ENCODE results near the gene ZBTB45. TPM values are rescaled to one million over a fixed set of nuclear protein-coding genes. Genes with fewer than 3 reads are reported as not detected.

The ZBTB45 gene
- total and polyA plus RNA-seq, 9 of the 15 experiments (the other 6 are each of a cell fraction or from before 2014, with no cell fraction given), result 0.08 to 16.1 (median 1.8) TPM

- H3K4me3 ChIP-seq, result no peak overlapping the region
- intact Hi-C loops (cut with micrococcal nuclease) (no loop called here), in situ Hi-C loops (cut with MboI) (no loop called here)
- peaks cover 16 to 25% of the 10 kb centered on the region in 2 experiments; a peak in 4 of 5 replicates for H3K4me1 ChIP-seq (replicated peaks in 1 of 2; ENCODE audit: control insufficient read depth in 2 of 2, insufficient read depth in 2 of 2, low read length in 2 of 2)
- FAIRE-seq (no peak), ATAC-seq (no peak), DNase-seq (ENCODE audit: extremely low read depth in 1 of 4, low spot score in 3 of 4) (no peak)
- no peak overlapping the region for H2AFZ ChIP-seq (ENCODE audit: low read depth, low read length)
- ChIA-PET POLR2A (no interaction called here), CTCF (ENCODE audit: low intra/inter-chr PET ratio) (no interaction called here)
- no peak overlapping the region for H3K4me2 ChIP-seq (ENCODE audit: insufficient read depth, low read length)
- H3K9me3 ChIP-seq (replicated peaks; ENCODE audit: control insufficient read depth, insufficient read depth, low read depth, low read length), result no peaks in the 10 kb centered on the region
- BruUV-seq (replicated peaks), result no TSS peak
- H3K36me3 ChIP-seq (ENCODE audit: control insufficient read depth, insufficient read depth, low read length), result peaks cover 19% of the 10 kb centered on the region; the same call in 2 of the 3 replicates
- TF ChIP-seq FOXK1 (CRISPR knock-in tag; IDR thresholded peaks at IDR 0.05; ENCODE audit: borderline replicate concordance), result no peak
- TF ChIP-seq ZSCAN29 (IDR thresholded peaks at IDR 0.05), result no peak
- TF ChIP-seq BDP1 (IDR thresholded peaks at IDR 0.05; ENCODE audit: insufficient read depth, insufficient read length), result no peak
- no peak for TF ChIP-seq TAF9B (IDR thresholded peaks at IDR 0.05; ENCODE audit: partially characterized antibody)
- no peak for TF ChIP-seq C11orf30 (IDR thresholded peaks at IDR 0.05; ENCODE audit: low read depth)
- no peak for TF ChIP-seq ZNF639 (CRISPR knock-in tag; conservative IDR thresholded peaks at IDR 0.05 in 1 of 2, IDR thresholded peaks at IDR 0.05 in 1 of 2)
- TF ChIP-seq SMC3 (conservative IDR thresholded peaks at IDR 0.05; ENCODE audit: insufficient read depth, low read depth, low read length), result no peak
- TF ChIP-seq, protein P1, sequence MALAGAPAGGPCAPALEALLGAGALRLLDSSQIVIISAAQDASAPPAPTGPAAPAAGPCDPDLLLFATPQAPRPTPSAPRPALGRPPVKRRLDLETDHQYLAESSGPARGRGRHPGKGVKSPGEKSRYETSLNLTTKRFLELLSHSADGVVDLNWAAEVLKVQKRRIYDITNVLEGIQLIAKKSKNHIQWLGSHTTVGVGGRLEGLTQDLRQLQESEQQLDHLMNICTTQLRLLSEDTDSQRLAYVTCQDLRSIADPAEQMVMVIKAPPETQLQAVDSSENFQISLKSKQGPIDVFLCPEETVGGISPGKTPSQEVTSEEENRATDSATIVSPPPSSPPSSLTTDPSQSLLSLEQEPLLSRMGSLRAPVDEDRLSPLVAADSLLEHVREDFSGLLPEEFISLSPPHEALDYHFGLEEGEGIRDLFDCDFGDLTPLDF (CRISPR knock-in tag; IDR thresholded peaks at IDR 0.05), result no peak
- no peaks in the 10 kb centered on the region for H3K27me3 ChIP-seq (ENCODE audit: control insufficient read depth in 2 of 2, insufficient read depth in 2 of 2, low read length in 2 of 2)
- 86% methylated on average over 14 of the region's 14 CpGs for WGBS (ENCODE audit: insufficient coverage, low coverage, missing lambda C conversion rate)
- peaks cover 56% of the 10 kb centered on the region for H3K79me2 ChIP-seq (ENCODE audit: control insufficient read depth, insufficient read depth, low read length)
- H3K9me1 ChIP-seq (ENCODE audit: control insufficient read depth, insufficient read depth, low read length), result no peaks in the 10 kb centered on the region
- no peak overlapping the region for H3K27ac ChIP-seq (ENCODE audit: extremely low read depth, low read depth, low read length)
- no peak overlapping the region for H3K9ac ChIP-seq (ENCODE audit: insufficient read depth in 1 of 2, low read depth in 2 of 2, low read length in 2 of 2)
- H4K20me1 ChIP-seq (replicated peaks; ENCODE audit: control insufficient read depth, insufficient read depth, low read length), result no peaks in the 10 kb centered on the region
These were observed 27.3 kb downstream of the ZBTB45 start for GRCh38 chr19:58492265-58492664.

Measured in K562 (cell line).